Measurements from ENCODE around the gene PCDHA9. TPM values are rescaled to one million over a fixed set of nuclear protein-coding genes. Genes with fewer than 3 reads are reported as not detected.
"Not testable (repeated sequence)": the region's sequence is repeated elsewhere in the genome, so short reads cannot be mapped to it uniquely, and the experiment has no call there.

Gene PCDHA9
- total RNA-seq, 1 experiment from 2014 or later = not detected

DNA sequence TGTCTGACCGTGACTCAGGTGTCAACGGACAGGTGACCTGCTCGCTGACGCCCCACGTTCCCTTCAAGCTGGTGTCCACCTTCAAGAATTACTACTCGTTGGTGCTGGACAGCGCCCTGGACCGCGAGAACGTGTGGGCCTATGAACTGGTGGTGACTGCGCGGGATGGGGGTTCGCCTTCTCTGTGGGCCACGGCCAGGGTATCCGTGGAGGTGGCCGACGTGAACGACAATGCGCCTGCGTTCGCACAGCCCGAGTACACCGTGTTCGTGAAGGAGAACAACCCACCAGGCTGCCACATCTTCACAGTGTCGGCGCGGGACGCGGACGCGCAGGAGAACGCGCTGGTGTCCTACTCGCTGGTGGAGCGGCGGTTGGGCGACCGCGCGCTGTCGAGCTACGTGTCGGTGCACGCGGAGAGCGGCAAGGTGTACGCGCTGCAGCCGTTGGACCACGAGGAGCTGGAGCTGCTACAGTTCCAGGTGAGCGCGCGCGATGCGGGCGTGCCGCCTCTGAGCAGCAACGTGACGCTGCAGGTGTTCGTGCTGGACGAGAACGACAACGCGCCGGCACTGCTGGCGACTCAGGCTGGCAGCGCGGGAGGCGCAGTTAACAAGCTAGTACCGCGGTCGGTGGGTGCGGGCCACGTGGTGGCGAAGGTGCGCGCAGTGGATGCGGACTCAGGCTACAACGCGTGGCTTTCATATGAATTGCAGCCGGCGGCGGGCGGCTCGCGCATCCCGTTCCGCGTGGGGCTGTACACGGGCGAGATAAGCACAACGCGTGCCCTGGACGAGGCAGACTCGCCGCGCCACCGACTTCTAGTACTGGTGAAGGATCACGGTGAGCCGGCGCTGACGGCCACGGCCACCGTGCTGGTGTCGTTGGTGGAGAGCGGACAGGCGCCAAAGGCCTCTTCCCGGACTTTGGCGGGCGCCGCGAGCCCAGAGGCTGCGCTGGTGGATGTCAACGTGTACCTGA lies 22.3 kb downstream of the PCDHA9 start:
- no peak overlapping the region for H3K4me2 ChIP-seq
- H3F3A ChIP-seq (ENCODE audit: insufficient read depth, low read depth) = no peaks in the 10 kb centered on the region
- H3K27ac ChIP-seq = no peak overlapping the region
- no peak for TF ChIP-seq EZH2 (IDR thresholded peaks at IDR 0.05; ENCODE audit: low read depth)
- TF ChIP-seq, protein P1, sequence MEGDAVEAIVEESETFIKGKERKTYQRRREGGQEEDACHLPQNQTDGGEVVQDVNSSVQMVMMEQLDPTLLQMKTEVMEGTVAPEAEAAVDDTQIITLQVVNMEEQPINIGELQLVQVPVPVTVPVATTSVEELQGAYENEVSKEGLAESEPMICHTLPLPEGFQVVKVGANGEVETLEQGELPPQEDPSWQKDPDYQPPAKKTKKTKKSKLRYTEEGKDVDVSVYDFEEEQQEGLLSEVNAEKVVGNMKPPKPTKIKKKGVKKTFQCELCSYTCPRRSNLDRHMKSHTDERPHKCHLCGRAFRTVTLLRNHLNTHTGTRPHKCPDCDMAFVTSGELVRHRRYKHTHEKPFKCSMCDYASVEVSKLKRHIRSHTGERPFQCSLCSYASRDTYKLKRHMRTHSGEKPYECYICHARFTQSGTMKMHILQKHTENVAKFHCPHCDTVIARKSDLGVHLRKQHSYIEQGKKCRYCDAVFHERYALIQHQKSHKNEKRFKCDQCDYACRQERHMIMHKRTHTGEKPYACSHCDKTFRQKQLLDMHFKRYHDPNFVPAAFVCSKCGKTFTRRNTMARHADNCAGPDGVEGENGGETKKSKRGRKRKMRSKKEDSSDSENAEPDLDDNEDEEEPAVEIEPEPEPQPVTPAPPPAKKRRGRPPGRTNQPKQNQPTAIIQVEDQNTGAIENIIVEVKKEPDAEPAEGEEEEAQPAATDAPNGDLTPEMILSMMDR (conservative IDR thresholded peaks at IDR 0.05) = no peak
- no peak overlapping the region for H3K4me3 ChIP-seq
- no peak for DNase-seq
- H3K27me3 ChIP-seq (ENCODE audit: insufficient read depth, low read depth) = no peaks in the 10 kb centered on the region
- intact Hi-C loops (cut with micrococcal nuclease; ENCODE audit: unreplicated experiment) = no loop called here
- no peaks in the 10 kb centered on the region for H3K36me3 ChIP-seq (ENCODE audit: low read depth)
- BruUV-seq (replicated peaks) = no TSS peak
- ChIA-PET POLR2A (ENCODE audit: unreplicated experiment) (no interaction called here), CTCF (interaction anchor here (0.6 kb wide), 1 partner anchor 272 kb away, joined by 5 read pairs; no protein-coding TSS in a partner anchor)
- H3K79me2 ChIP-seq (ENCODE audit: low read depth) = no peaks in the 10 kb centered on the region
- H4K20me1 ChIP-seq (ENCODE audit: insufficient read depth) = no peaks in the 10 kb centered on the region
- H3K9me2 ChIP-seq (ENCODE audit: insufficient read depth) = no peaks in the 10 kb centered on the region
- no peaks in the 10 kb centered on the region for H3K9me3 ChIP-seq (ENCODE audit: insufficient read depth, low read depth)
- H3K4me1 ChIP-seq (replicated peaks; ENCODE audit: insufficient read depth) = no peaks in the 10 kb centered on the region
- no peak overlapping the region for H2AFZ ChIP-seq

DNA sequence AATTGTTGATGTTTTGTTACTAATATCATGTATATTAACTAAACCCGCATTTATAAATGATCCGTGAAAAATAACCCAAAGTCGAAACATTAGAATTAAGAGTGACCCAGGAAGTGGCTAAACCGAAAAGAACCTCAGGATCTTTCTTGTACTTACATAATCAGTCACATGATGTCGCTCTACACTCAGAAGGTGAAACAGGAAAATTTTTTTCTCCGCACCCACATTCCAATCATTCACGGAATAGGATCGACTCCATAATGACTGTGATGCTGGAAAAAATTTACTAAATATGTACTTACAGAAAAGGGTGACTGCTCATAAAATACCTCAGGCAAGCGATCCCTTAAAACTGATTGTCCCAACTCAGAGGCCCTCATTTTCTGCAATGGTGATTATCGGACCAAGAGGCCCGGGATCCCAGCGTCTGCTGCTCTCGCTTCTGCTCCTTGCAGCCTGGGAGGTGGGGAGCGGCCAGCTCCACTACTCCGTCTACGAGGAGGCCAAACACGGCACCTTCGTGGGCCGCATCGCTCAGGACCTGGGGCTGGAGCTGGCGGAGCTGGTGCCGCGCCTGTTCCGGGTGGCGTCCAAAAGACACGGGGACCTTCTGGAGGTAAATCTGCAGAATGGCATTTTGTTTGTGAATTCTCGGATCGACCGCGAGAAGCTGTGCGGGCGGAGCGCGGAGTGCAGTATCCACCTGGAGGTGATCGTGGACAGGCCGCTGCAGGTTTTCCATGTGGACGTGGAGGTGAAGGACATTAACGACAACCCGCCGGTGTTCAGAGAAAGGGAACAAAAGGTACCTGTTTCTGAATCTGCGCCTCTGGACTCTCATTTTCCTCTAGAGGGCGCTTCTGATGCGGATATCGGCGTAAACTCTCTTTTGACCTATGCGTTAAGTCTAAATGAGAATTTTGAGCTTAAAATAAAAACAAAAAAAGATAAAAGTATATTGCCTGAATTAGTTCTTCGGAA lies 27.2 kb downstream of the PCDHA9 start, which contains the start of gene PCDHA12:
PCDHA12 (plus strand) TSS at position 224 of the 981 bp plus-strand sequence; CDS start at position 389, 165 bp downstream.
- Histone ChIP-seq H3K9me3 (ENCODE audit: insufficient read depth, low read depth) (no peaks in the 10 kb centered on the region), H3K27me3 (ENCODE audit: insufficient read depth, low read depth) (no peaks in the 10 kb centered on the region), H3K4me1 (replicated peaks; ENCODE audit: insufficient read depth) (no peaks in the 10 kb centered on the region), H3K79me2 (ENCODE audit: low read depth) (no peaks in the 10 kb centered on the region), H3K27ac (no peak within 1 kb of the TSS), H3K9me2 (ENCODE audit: insufficient read depth) (no peaks in the 10 kb centered on the region), H3F3A (ENCODE audit: insufficient read depth, low read depth) (no peaks in the 10 kb centered on the region), H2AFZ (no peak within 1 kb of the TSS), H3K36me3 (ENCODE audit: low read depth) (no peaks in the 10 kb centered on the region), H4K20me1 (ENCODE audit: insufficient read depth) (no peaks in the 10 kb centered on the region), H3K4me2 (no peak within 1 kb of the TSS), H3K4me3 (no peak within 1 kb of the TSS)
- CTCF ChIA-PET = no interaction called here
- no TSS peak for BruUV-seq (replicated peaks)
- intact Hi-C loops (cut with micrococcal nuclease; ENCODE audit: unreplicated experiment) = loop anchor here (1.0 kb wide), 1 partner anchor 166 kb away; no protein-coding TSS in a partner anchor
- no peak for TF ChIP-seq EZH2 (IDR thresholded peaks at IDR 0.05; ENCODE audit: low read depth)
- TF ChIP-seq, protein P1 (conservative IDR thresholded peaks at IDR 0.05) = no peak
- POLR2A ChIA-PET (ENCODE audit: unreplicated experiment) = no interaction called here
- no peak for DNase-seq

DNA sequence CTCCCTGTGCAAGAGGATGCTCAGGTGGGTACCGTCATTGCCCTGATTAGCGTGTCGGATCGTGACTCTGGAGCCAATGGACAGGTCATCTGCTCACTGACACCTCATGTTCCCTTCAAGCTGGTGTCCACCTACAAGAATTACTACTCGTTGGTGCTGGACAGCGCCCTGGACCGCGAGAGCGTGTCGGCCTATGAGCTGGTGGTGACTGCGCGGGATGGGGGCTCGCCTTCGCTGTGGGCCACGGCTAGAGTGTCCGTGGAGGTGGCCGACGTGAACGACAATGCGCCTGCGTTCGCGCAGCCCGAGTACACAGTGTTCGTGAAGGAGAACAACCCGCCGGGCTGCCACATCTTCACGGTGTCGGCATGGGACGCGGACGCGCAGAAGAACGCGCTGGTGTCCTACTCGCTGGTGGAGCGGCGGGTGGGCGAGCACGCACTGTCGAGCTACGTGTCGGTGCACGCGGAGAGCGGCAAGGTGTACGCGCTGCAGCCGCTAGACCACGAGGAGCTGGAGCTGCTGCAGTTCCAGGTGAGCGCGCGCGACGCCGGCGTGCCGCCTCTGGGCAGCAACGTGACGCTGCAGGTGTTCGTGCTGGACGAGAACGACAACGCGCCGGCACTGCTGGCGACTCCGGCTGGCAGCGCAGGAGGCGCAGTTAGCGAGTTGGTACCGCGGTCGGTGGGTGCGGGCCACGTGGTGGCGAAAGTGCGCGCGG lies 28.5 kb downstream of the PCDHA9 start:
- intact Hi-C loops (cut with micrococcal nuclease; ENCODE audit: unreplicated experiment); H3K36me3 ChIP-seq (ENCODE audit: low read depth); H3K9me3 ChIP-seq (ENCODE audit: insufficient read depth, low read depth); H3K4me3 ChIP-seq; H3K27ac ChIP-seq; CTCF ChIA-PET; H3K4me2 ChIP-seq; H4K20me1 ChIP-seq (ENCODE audit: insufficient read depth); H3F3A ChIP-seq (ENCODE audit: insufficient read depth, low read depth); H3K4me1 ChIP-seq (replicated peaks; ENCODE audit: insufficient read depth); H3K79me2 ChIP-seq (ENCODE audit: low read depth); H3K9me2 ChIP-seq (ENCODE audit: insufficient read depth); DNase-seq; H2AFZ ChIP-seq; BruUV-seq (replicated peaks); H3K27me3 ChIP-seq (ENCODE audit: insufficient read depth, low read depth); POLR2A ChIA-PET (ENCODE audit: unreplicated experiment): not testable (repeated sequence)

All from PC-9 (cell line).